Measurements from ENCODE around the gene UBTF. TPM values are rescaled to one million over a fixed set of nuclear protein-coding genes. Genes with fewer than 3 reads are reported as not detected.

UBTF gene
- total RNA-seq, 4 donors from 2014 or later: 36.2 to 64.3 (median 46.0) TPM

GRCh38 chr17:44192750-44193149 lies 26.7 kb downstream of the UBTF start:
- peaks cover 7 to 9% of the 10 kb centered on the region in 2 donors for H3K4me1 ChIP-seq
- TF ChIP-seq POLR2A (IDR thresholded peaks at IDR 0.05) (no peak), CTCF (IDR thresholded peaks at IDR 0.05 in 4 of 5, conservative IDR thresholded peaks at IDR 0.05 in 1 of 5) (no peak)
- intact Hi-C loops (cut with DNase I; ENCODE audit: low total_unique reads): no loop called here
- no peak overlapping the region for H3K27ac ChIP-seq
- no peaks in the 10 kb centered on the region for H3K9me3 ChIP-seq
- in situ Hi-C loops (cut with MboI; ENCODE audit: low sequenced_read_pairs in 4 of 4): no loop called here
- no peak overlapping the region for H3K4me3 ChIP-seq
- H3K27me3 ChIP-seq: no peaks in the 10 kb centered on the region
- DNase-seq (no peak), ATAC-seq (no peak)
- peaks cover 0 to 58% of the 10 kb centered on the region in 2 donors for H3K36me3 ChIP-seq

- no peaks in the 10 kb centered on the region for H3K27me3 ChIP-seq
- peaks cover 9 to 13% of the 10 kb centered on the region in 2 donors for H3K4me1 ChIP-seq
- peak overlapping the region in 1 of 4 donors; percentile 38 for H3K27ac ChIP-seq
- no peak overlapping the region for H3K4me3 ChIP-seq
- no peaks in the 10 kb centered on the region for H3K9me3 ChIP-seq
- TF ChIP-seq POLR2A (IDR thresholded peaks at IDR 0.05): no peak
- no peak for TF ChIP-seq CTCF (IDR thresholded peaks at IDR 0.05 in 4 of 5, conservative IDR thresholded peaks at IDR 0.05 in 1 of 5)
- H3K36me3 ChIP-seq: peaks cover 0 to 50% of the 10 kb centered on the region in 2 donors
- DNase-seq (no peak), ATAC-seq (no peak)
- intact Hi-C loops (cut with DNase I; ENCODE audit: low total_unique reads) (no loop called here), in situ Hi-C loops (cut with MboI; ENCODE audit: low sequenced_read_pairs in 4 of 4) (no loop called here)
Measured at GRCh38 chr17:44191941-44192496, 27.5 kb downstream of the UBTF start.

GRCh38 chr17:44191369-44191768 lies 28.1 kb downstream of the UBTF start:
- DNase-seq: no peak

GRCh38 chr17:44190481-44190880 lies 29.0 kb downstream of the UBTF start:
- Histone ChIP-seq H3K9me3 (no peaks in the 10 kb centered on the region), H3K4me1 (peaks cover 15 to 18% of the 10 kb centered on the region in 2 donors), H3K27ac (no peak overlapping the region), H3K36me3 (peaks cover 0 to 41% of the 10 kb centered on the region in 2 donors), H3K27me3 (no peaks in the 10 kb centered on the region), H3K4me3 (no peak overlapping the region)
- DNase-seq: no peak
- no peak for ATAC-seq
- intact Hi-C loops (cut with DNase I; ENCODE audit: low total_unique reads) (no loop called here), in situ Hi-C loops (cut with MboI; ENCODE audit: low sequenced_read_pairs in 4 of 4) (no loop called here)
- TF ChIP-seq POLR2A (IDR thresholded peaks at IDR 0.05): no peak
- TF ChIP-seq CTCF (IDR thresholded peaks at IDR 0.05 in 4 of 5, conservative IDR thresholded peaks at IDR 0.05 in 1 of 5): no peak

More at GRCh38 chr17:44191369-44191768, 28.1 kb downstream of the UBTF start:
- H3K9me3 ChIP-seq: no peaks in the 10 kb centered on the region
- ATAC-seq: no peak
- peak overlapping the region in 1 of 4 donors; percentile 38 for H3K27ac ChIP-seq
- peaks cover 0 to 47% of the 10 kb centered on the region in 2 donors for H3K36me3 ChIP-seq
- H3K27me3 ChIP-seq: no peaks in the 10 kb centered on the region
- in situ Hi-C loops (cut with MboI; ENCODE audit: low sequenced_read_pairs in 4 of 4): no loop called here
- intact Hi-C loops (cut with DNase I; ENCODE audit: low total_unique reads): no loop called here
- H3K4me1 ChIP-seq: peaks cover 9 to 13% of the 10 kb centered on the region in 2 donors
- no peak overlapping the region for H3K4me3 ChIP-seq
- no peak for TF ChIP-seq CTCF (IDR thresholded peaks at IDR 0.05 in 4 of 5, conservative IDR thresholded peaks at IDR 0.05 in 1 of 5)
- TF ChIP-seq POLR2A (IDR thresholded peaks at IDR 0.05): no peak

All from gastrocnemius medialis (tissue), 4 donors.